ENCODE measurements around the gene DHRS7B.
"Not testable (repeated sequence)": the region's sequence is repeated elsewhere in the genome, so short reads cannot be mapped to it uniquely, and the experiment has no call there.

Gene DHRS7B

GRCh38 chr17:21126645-21127508, at the start of gene DHRS7B:
Gene DHRS7B (plus strand): TSS chr17:21126964. CDS start chr17:21126972, 8 bp downstream.
- DNase-seq = peak; percentile 96

DNA sequence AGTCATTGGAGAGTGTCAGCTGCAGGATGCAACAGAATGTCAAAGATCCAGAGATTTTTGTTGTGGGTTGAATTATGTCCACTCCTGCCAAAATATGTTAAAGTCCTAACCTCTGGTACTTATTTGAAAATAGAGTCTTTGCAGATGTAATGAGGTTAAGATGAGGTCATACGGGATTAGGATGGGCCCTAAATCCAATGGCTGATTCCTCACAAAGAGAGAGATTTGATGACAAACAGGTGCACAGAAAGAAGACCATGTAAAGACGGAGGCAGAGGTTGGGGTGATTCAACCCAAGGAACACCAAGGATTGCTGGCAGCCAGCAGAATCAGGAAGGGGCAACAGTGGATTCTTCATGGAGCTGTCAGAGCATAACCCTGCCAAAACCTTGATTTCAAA, 49.5 kb upstream of the DHRS7B start:
- no peak for DNase-seq

- DNase-seq = no peak
These were observed 48.6 kb upstream of the DHRS7B start for GRCh38 chr17:21078016-21078780.

DNA sequence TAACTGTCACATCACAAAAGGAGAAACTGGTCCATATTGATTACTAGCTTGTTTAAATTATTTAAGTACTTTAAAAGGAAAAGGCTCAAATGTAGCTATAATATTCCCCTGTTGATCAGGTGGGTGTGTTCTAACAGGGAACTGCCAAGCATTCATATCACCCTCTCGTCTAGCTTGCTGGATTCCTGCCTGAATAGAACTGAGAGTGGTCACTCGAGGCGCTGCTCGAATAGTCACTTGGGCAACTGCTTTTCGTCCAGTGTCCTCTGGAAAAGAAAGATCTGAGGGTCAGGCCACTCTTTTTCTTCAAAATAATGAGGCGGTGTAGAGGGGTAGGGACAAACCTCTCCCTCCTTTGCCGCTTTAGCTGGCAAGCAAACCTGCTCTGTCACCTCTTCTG, 47.6 kb upstream of the DHRS7B start:
- no peak for DNase-seq

DNA sequence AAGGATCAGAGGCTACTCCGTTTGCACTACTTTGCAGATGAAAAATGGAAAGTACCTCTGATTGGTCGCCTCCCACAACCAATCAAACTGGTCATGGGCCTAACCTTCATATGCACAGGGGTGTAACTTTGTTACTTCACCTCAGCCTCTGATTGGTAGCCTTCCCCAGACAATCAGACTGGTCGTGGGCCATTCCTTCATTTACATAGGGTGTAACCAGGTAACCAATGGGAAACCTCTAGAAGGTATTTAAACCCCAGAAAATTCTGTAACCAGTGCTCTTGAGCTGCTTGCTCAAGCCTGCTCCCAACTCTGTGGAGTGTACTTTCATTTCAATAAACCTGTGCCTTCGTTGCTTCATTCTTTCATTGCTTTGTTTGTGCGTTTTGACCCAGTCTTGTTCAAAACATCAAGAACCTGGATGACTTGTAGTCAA, 44.7 kb upstream of the DHRS7B start:
- DNase-seq = no peak

GRCh38 chr17:21085280-21085679, 41.5 kb upstream of the DHRS7B start:
- not testable (repeated sequence) for DNase-seq

- no peak for DNase-seq
These were observed 41.1 kb upstream of the DHRS7B start for GRCh38 chr17:21085707-21086106.

- DNase-seq = no peak
These were observed 37.6 kb upstream of the DHRS7B start for GRCh38 chr17:21089145-21089544.

DNA sequence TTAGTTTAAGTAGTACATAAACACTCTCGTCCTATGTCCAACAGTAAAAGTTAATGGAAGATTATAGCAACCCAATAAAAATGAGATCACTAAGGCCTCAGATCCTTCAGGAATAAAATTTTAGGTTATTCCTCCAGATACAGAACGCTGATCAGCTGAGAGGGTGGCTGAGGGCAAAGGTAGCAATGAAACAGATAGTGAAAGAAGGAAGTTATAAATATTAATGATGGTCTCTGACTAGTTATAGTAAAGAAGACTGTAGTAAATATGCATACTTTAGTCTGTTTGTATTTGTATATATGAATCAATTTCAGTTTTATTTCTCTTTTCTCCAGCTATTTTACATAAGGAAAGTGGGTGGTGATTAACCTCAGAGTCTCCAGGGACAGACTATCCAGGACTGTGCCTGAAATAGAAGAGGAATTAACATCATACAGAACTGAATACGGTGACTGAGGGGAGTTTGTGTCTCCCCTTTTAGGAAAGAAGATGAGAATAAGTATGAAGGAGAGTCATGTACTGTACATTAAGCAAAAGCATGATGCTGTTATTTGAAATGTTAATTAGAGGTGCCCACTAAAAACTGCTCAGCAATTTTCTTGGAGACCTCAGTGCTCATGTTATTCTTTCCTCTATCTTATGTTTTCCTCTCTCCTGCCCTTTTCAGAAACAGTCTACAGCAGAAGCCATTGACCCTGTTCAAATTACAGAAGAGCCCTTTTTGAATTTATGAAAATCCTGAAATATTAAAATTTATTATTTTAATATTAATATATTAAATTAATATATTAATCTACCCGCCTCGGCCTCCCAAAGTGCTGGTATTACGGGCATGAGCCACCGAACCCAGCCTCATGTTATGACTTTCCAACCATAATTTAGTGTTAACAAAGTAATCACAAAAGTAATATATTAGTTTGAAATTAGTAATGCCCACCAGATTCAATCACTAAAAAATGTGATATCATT, 36.5 kb upstream of the DHRS7B start:
- no peak for DNase-seq

GRCh38 chr17:21090902-21091618, 35.7 kb upstream of the DHRS7B start:
- no peak for DNase-seq

- DNase-seq = no peak
These were observed 32.5 kb upstream of the DHRS7B start for GRCh38 chr17:21094298-21094704.

GRCh38 chr17:21095735-21096134, 31.0 kb upstream of the DHRS7B start:
- DNase-seq = no peak

DNA sequence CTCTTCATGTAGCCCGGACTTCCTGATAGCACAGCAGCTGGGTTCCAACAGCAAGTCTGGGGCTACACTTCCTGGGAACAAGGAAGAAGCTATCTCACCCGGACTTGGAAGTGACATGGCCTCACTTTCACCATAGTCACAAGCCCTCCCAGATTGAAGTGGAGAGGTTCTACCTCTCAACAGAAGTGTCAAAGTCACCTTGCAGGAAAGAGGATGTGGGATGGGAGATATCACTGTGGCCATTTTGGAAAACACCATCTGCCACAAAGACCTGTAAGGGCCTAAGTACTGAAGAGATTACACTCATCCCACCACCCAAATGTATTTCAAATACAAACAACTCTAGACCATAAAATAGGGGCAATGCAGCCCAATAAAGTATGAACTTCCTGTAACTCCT, 29.9 kb upstream of the DHRS7B start:
- DNase-seq = no peak

DNA sequence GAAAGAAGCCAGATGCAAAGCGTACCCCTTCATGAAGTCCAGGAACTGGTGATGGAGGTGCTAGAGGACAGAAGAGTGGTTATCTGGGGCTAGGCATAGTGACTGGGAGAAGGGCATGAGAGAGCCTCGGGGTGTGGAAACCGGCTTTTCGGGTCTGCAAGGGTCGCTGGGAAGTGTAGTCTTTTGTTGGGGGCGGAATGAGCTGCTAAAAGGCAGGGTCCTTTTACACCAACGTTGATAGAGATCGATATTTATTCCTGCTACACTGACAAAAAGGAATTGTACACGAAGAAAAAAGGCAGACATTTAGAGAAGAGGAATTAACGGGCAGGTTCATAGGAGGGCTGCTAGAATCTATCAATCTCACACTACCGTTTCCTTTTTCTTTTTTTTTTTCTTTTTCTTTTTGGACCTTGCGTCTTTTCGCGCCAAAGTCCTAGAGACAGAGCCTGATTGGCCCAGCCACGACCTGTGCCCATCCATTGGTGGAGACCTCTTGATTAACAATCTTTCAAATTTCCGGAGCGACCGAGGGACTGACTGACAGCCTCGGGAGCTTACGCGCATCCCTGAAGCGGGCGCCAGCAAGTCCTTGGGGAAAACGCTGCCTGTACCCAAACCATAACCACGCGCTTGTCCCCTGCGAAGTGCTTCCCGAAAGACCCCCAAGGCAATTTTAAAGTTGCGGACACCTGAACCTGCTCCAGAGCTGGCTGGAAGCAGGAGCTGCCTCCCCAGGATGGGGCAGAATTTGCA, 27.7 kb upstream of the DHRS7B start:
- peak; percentile 53 for DNase-seq

- no peak for DNase-seq
These were observed 26.1 kb upstream of the DHRS7B start for GRCh38 chr17:21100636-21101035.

- DNase-seq = no peak
These were observed 22.2 kb upstream of the DHRS7B start for GRCh38 chr17:21104608-21105007.

DNA sequence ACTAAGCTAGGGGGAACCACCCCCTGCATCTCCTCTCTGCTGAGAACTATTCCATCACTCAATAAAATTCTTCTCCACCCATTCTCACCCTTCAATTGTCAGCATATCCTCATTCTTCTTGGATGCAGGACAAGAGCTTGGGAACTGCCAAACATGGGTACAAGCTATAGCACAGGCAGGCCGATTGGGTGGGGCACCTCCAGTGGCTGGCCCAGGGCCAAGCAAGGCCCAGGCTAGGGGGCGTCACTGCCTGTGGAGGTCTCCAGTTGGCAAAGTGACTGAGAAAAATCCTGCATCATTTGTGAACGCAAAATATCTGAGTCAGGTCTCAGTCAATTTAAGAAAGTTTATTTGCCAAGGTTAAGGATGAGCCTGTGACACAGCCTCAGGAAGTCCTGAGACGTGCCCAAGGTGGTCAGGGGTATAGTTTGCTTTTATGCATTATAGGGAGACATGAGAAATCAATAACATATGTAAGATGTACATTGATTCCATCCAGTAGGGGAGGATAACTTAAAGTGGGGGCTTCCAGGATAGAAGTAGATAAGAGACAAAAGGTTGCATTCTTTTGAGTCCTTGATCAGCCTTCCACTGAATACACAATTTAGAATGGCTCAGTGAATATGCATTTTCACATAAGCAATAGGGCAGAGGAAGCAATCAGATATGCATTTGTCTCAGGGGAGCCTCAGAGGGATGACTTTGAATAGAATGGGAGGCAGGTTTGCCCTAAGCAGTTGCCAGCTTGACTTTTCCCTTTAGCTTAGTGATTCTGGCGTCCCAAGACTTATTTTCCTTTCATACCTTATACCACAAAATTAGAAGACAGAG, 21.5 kb upstream of the DHRS7B start:
- no peak for DNase-seq

DNA sequence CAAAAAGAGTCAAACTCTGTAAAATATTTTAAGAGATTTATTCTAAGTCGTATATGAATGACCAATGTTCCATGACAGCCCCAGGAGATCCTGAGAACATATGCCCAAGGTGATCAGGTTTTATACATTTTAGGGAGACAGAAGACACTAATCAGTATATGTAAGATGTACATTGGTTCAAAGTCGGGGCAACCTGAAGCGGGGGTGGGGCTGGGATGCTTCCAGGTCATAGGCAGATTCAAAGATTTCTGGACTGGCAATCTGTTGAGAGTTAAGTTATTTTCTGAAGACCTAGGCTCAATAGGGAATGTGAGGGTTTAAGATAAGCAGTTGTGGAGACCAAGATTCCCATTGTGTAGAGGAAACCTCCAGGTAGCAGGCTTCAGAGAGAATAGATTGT, 20.4 kb upstream of the DHRS7B start:
- DNase-seq = no peak

DNA sequence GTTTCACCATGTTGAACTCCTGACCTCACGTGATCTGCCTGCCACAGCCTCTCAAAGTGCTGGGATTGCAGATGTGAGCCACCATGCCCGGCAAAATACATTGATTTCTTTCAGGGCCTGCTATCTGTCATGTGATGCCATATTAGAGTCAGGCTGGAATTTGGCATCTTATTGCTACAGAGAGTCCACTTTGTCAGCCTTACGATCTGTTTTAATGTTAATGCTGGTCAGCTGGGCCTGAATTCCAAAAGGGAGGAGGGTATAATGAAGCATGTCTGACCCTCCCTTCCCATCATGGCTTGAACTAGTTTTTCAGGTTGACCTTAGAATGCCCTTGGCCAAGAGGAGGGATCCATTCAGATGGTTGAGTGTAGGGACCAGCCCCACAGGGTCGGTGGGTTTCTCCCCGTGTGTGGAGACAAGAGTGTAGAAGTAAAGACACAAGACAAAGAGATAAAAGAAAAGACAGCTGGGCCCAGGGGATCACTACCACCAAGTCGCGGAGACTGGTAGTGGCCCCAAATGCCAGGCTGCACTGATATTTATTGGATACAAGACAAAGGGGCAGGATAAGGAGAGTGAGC, 19.6 kb upstream of the DHRS7B start:
- not testable (repeated sequence) for DNase-seq

DNA sequence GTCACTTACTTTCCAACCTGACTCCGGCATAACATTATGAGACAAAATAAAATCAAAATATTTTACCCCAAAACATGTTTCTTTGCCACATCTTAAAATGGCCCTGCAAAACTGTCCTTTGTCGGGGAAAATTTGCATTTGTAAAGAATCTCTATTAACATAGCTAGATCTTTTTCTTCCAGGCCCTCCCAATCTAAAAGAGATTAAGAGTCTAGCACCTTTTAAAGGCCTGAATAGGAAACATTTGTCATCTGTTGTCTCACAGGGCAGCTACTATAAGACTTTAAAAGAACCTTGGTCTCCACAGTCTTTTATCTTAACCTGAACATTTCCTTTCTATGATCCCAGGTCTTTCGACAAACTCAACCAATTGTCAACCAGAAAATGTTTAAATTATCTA, 18.1 kb upstream of the DHRS7B start:
- no peak for DNase-seq

Measured in activated CD4-positive, alpha-beta T cell treated with anti-CD3 and anti-CD28 coated beads, Interleukin-2, amount 50 U/mL, for 1 hour (primary cell).